Activated naive CD4-positive, alpha-beta T cell treated with anti-CD3 and anti-CD28 coated beads, Interleukin-2, amount 10 ng/mL, durations not matched to agents 7 days and 5 days (primary cell): ENCODE results near the gene MED27.
"Not testable (repeated sequence)": the region's sequence is repeated elsewhere in the genome, so short reads cannot be mapped to it uniquely, and the experiment has no call there.

Source experiments
- CTCF ChIA-PET: fragments of 350-600 bp; sonication (Branson Sonifier 250); formaldehyde crosslinking; loops from one replicate; lab custom pipeline; 2021; ENCODE audit warnings: antibody characterized with exemption; lab: Charles Lee
- DNase-seq: peaks from one replicate; pipeline ENCODE4 v3.0.0-alpha.2; 2020
- H3K27ac Mint-ChIP-seq: one replicate; pipeline ENCODE4 v1.8.0; 2021; ENCODE audit warnings: mild to moderate bottlenecking, moderate library complexity, mixed read lengths
- H3K27me3 Mint-ChIP-seq: one replicate; pipeline ENCODE4 v1.8.0; 2021; ENCODE audit warnings: mild to moderate bottlenecking, mixed read lengths
- H3K36me3 Mint-ChIP-seq: one replicate; pipeline ENCODE4 v1.8.0; 2021; ENCODE audit warnings: mixed read lengths
- H3K4me1 Mint-ChIP-seq: one replicate; pipeline ENCODE4 v1.8.0; 2021; ENCODE audit warnings: mixed read lengths
- H3K4me3 Mint-ChIP-seq: one replicate; pipeline ENCODE4 v1.8.0; 2021; ENCODE audit warnings: mild to moderate bottlenecking, moderate library complexity, mixed read lengths
- H3K9me3 Mint-ChIP-seq: one replicate; pipeline ENCODE4 v1.8.0; 2021; ENCODE audit warnings: mixed read lengths

Gene MED27

DNA sequence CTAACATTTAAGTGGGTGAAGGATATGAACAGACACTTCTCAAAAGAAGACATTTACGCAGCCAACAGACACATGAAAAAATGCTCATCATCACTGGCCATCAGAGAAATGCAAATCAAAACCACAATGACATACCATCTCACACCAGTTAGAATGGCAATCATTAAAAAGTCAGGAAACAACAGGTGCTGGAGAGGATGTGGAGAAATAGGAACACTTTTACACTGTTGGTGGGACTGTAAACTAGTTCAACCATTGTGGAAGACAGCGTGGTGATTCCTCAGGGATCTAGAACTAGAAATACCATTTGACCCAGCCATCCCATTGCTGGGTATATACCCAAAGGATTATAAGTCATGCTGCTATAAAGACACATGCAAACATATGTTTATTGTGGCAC is 69.5 kb downstream of the MED27 start:
- CTCF ChIA-PET, H3K9me3 Mint-ChIP-seq, DNase-seq, H3K27ac Mint-ChIP-seq, H3K4me3 Mint-ChIP-seq, H3K27me3 Mint-ChIP-seq: not testable (repeated sequence)
- peaks cover 15% of the 10 kb centered on the region for H3K36me3 Mint-ChIP-seq
- peaks cover 18% of the 10 kb centered on the region for H3K4me1 Mint-ChIP-seq

DNA sequence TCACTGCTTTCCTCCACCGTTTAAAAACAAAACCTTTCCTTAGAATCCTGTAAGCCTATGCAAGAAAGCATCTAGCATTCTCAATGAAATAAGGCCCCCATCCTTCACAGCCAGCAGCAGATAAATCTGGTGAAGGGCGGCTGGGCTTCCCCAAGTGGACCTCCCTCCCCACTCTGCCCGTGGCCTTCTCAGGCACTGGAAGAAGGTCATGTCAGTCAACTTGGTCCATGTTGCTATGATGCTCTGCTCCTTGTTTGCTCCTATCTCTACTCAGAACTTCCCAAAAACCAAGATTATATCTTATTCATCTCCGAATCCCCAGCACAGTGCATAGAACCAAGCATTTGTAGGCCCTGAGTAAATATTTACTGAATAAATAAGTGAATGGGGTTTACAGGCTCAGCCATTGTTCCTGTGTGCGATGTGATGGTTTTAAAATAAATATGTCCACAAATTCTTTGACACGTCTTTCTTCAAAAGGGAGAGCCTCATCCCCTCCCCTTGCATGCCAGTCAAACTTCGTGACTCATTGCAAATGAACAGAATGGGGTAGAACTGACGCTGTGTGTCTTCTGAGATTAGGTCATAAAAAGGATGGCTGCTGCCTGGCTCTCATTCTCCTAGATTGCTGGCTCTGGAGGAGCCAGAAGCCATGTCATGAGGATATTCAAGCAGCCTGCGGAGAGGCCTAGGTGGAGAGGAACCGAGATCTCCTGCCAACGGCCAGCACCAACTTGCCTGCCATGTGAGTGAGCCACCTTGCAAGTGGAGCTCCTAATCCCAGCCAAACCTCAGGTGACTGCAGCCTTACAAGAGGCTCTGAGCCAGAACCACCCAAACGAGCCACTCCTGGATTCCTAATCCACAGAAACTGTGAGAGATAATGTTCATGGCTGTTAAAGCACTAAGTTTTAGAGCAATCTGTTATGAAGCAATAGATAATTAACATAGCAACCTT is 70.5 kb downstream of the MED27 start:
- no peak overlapping the region for H3K27ac Mint-ChIP-seq

DNA sequence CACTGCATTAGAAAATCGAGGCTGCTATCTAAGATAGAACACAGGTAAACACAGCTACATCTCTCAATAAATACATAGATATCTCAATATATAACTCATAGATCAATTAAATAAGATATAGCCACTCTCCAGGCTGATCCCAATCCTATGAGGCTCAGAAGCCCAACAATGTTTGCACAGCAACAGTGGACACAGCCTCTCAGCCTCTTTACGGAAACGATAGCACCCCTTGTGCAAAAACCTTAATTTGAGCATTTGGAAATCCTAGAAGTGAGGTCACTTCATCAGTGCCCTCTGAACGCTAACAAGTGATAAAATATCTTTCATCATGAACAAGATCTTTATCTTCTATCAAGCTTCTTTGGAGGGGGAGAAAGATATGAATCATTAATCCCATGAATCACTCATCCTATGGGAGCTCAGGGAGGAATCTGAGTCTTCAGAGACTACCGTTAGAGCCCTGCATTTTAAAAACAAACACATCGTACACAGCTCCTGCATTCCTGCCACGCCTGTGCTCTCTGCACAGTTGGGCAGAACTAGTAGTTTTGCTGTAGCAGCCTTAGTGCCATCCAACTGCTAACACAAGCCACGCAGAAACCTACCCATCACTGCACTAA is 71.4 kb downstream of the MED27 start:
- no peaks in the 10 kb centered on the region for H3K9me3 Mint-ChIP-seq
- no peak for DNase-seq
- CTCF ChIA-PET, result no interaction called here
- no peaks in the 10 kb centered on the region for H3K27me3 Mint-ChIP-seq
- H3K4me3 Mint-ChIP-seq, result no peak overlapping the region
- H3K27ac Mint-ChIP-seq, result no peak overlapping the region
- peaks cover 30% of the 10 kb centered on the region for H3K4me1 Mint-ChIP-seq
- peaks cover 15% of the 10 kb centered on the region for H3K36me3 Mint-ChIP-seq

More for the DNA sequence above, 70.5 kb downstream of the MED27 start:
- Mint-ChIP-seq H3K9me3 (no peaks in the 10 kb centered on the region), H3K27me3 (no peaks in the 10 kb centered on the region), H3K36me3 (peaks cover 15% of the 10 kb centered on the region), H3K4me3 (no peak overlapping the region), H3K4me1 (peaks cover 24% of the 10 kb centered on the region)
- CTCF ChIA-PET, result no interaction called here
- DNase-seq, result no peak

DNA sequence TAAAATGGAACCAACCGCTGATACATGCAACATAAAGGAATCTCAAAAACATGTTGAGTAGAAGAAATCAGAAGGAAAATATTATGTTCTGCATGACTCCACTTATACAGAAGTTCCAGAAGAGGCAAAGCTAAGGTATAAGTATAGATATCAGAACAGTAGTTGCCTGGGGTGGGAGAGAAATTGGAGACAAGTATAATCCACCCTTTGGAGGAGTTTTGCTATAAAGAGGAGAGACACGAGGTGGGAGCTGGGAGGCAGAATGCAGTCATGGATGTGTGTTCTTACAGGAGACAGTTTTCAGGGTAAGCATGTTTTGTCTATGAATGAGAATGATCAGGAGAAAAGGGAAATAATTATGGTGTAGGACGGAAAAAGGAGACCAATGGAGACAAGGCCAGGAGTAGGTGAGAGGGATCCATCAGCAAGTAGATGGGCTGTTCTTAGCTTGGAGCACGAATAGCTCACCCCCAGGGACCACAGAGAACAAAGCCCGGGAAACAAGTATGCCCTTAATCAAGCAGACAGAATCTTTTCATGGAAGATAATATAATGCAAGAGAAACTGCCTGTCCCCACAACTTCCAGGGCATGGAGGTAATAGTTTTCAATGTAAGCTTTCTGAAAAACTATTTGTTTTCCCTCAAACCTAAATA is 72.2 kb downstream of the MED27 start:
- Mint-ChIP-seq H3K4me3 (no peak overlapping the region), H3K27me3 (no peaks in the 10 kb centered on the region), H3K9me3 (no peaks in the 10 kb centered on the region), H3K4me1 (peaks cover 35% of the 10 kb centered on the region), H3K27ac (peak overlapping the region; percentile 31), H3K36me3 (peaks cover 8% of the 10 kb centered on the region)
- CTCF ChIA-PET, result interaction anchor here (0.6 kb wide), 1 partner anchor 8 kb away, joined by 4 read pairs; no protein-coding TSS in a partner anchor
- DNase-seq, result no peak

GRCh38 chr9:132006677-132007370 is 72.8 kb downstream of the MED27 start:
- Mint-ChIP-seq H3K4me3 (no peak overlapping the region), H3K27ac (peak overlapping the region; percentile 31), H3K36me3 (peaks cover 7% of the 10 kb centered on the region), H3K27me3 (no peaks in the 10 kb centered on the region), H3K9me3 (no peaks in the 10 kb centered on the region), H3K4me1 (peaks cover 42% of the 10 kb centered on the region)
- DNase-seq, result peak; percentile 30
- CTCF ChIA-PET, result interaction anchor here (0.6 kb wide), 1 partner anchor 9 kb away, joined by 4 read pairs; no protein-coding TSS in a partner anchor

- H3K27me3 Mint-ChIP-seq, result no peaks in the 10 kb centered on the region
- no peak overlapping the region for H3K4me3 Mint-ChIP-seq
- no peak overlapping the region for H3K27ac Mint-ChIP-seq
- DNase-seq, result no peak
- peaks cover 9% of the 10 kb centered on the region for H3K36me3 Mint-ChIP-seq
- no peaks in the 10 kb centered on the region for H3K9me3 Mint-ChIP-seq
- CTCF ChIA-PET, result no interaction called here
- H3K4me1 Mint-ChIP-seq, result peaks cover 43% of the 10 kb centered on the region
These were observed 73.8 kb downstream of the MED27 start for GRCh38 chr9:132005899-132006298.

GRCh38 chr9:132004323-132004722 is 75.3 kb downstream of the MED27 start:
- no peak for DNase-seq
- H3K36me3 Mint-ChIP-seq, result peaks cover 5% of the 10 kb centered on the region
- H3K9me3 Mint-ChIP-seq, result no peaks in the 10 kb centered on the region
- CTCF ChIA-PET, result no interaction called here
- peaks cover 50% of the 10 kb centered on the region for H3K4me1 Mint-ChIP-seq
- no peaks in the 10 kb centered on the region for H3K27me3 Mint-ChIP-seq
- H3K4me3 Mint-ChIP-seq, result no peak overlapping the region
- H3K27ac Mint-ChIP-seq, result no peak overlapping the region

DNA sequence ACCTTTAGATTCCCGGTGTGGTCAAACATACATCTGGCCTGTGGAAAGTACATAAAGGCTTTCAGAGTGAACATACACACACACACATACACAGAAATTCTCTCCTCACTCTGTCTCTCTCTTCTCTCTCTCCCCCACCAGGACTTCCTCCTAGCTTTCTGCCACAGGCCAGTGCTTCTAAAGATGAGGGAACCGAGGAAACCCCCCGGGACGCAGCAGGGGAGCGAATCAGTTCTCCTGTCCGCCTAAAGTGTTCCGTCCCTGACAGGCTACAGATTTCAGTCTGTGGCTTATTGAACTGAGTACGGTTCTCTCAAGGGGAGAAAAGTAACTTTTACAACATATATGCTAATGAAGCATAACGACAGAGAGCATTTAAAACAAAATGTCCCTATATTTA is 75.8 kb downstream of the MED27 start:
- Mint-ChIP-seq H3K27ac (no peak overlapping the region), H3K36me3 (peaks cover 5% of the 10 kb centered on the region), H3K4me1 (peaks cover 50% of the 10 kb centered on the region), H3K9me3 (no peaks in the 10 kb centered on the region), H3K27me3 (no peaks in the 10 kb centered on the region), H3K4me3 (no peak overlapping the region)
- DNase-seq, result no peak
- CTCF ChIA-PET, result no interaction called here

DNA sequence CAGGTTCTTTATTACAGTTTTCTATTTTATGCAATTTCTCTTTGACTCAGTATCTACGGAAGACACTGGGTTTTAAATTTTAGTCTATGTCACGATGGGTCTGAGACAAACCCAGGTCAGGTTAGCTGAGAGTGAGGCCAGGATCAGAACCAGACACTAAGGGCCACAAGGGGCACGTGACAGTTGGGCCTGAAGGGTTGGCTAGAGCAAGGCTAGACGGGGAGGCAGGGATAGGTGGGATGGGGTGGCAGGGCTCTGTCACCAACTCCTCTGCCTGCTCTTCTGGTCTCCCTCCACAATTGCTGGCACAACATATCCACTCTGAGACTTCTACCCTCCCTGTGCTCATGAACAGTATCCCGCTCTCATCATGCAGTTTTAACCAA is 76.4 kb downstream of the MED27 start:
- no peak for DNase-seq
- peaks cover 50% of the 10 kb centered on the region for H3K4me1 Mint-ChIP-seq
- peaks cover 5% of the 10 kb centered on the region for H3K36me3 Mint-ChIP-seq
- H3K4me3 Mint-ChIP-seq, result no peak overlapping the region
- no peaks in the 10 kb centered on the region for H3K9me3 Mint-ChIP-seq
- H3K27me3 Mint-ChIP-seq, result no peaks in the 10 kb centered on the region
- H3K27ac Mint-ChIP-seq, result no peak overlapping the region
- CTCF ChIA-PET, result no interaction called here

DNA sequence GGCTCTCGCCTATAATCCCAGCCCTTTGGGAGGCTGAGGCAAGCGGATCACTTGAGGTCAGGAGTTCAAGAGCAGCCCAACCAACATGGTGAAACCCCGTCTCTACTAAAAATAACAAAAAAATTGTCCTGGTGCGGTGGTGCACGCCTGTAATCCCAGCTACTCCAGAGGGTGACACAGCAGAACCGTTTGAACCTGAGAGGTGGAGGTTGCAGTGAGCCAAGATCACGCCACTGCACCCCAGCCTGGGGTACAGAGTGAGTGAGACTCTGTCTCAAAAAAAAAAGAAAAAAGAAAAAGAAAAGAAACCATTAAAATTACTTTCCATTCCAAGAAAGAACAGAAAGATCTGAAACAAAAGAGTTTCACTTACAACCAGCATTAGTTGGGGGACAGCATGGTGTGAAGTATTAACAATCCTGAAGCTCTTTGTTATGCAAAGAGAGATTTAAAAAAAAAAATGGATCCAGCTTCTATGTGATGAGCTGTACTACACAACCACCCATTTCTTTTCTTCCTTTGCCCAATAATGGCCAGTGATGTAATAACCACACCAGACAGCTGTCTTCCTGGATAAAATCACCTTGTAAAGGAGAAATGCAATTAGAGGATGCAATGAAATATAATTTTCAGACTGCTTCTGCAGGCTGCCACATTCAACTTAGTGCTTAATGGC is 76.9 kb downstream of the MED27 start:
- H3K27me3 Mint-ChIP-seq, result no peaks in the 10 kb centered on the region
- H3K27ac Mint-ChIP-seq, result no peak overlapping the region
- no peak overlapping the region for H3K4me3 Mint-ChIP-seq
- H3K36me3 Mint-ChIP-seq, result peaks cover 5% of the 10 kb centered on the region
- no peaks in the 10 kb centered on the region for H3K9me3 Mint-ChIP-seq
- H3K4me1 Mint-ChIP-seq, result peaks cover 50% of the 10 kb centered on the region
- no peak for DNase-seq
- CTCF ChIA-PET, result interaction anchor here (1.1 kb wide), 1 partner anchor 9 kb away, joined by 3 read pairs; no protein-coding TSS in a partner anchor

DNA sequence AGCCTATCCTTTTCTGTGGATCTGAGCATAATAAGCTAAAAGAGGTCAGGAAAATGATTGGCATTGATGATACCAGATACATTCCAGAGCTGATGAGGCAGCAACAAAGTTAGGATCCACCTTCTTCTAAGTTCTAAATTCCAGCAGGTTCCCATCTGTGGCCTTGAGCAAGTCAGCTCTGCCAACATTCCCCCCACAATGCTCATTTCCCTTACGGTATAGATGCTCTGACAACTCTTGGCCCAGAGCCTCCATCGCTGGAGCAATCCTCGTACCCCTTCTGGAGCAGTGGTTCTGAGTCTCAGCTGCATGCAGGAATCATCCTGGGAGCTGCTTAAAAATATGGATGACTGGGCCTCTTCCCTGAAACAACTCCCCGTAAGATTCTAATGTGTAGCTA is 78.1 kb downstream of the MED27 start:
- Mint-ChIP-seq H3K9me3 (no peaks in the 10 kb centered on the region), H3K36me3 (peaks cover 3% of the 10 kb centered on the region), H3K4me1 (peaks cover 38% of the 10 kb centered on the region), H3K4me3 (no peak overlapping the region), H3K27ac (no peak overlapping the region), H3K27me3 (no peaks in the 10 kb centered on the region)
- DNase-seq, result no peak
- CTCF ChIA-PET, result interaction anchor here (0.6 kb wide), 1 partner anchor 338 kb away, joined by 3 read pairs; no protein-coding TSS in a partner anchor

DNA sequence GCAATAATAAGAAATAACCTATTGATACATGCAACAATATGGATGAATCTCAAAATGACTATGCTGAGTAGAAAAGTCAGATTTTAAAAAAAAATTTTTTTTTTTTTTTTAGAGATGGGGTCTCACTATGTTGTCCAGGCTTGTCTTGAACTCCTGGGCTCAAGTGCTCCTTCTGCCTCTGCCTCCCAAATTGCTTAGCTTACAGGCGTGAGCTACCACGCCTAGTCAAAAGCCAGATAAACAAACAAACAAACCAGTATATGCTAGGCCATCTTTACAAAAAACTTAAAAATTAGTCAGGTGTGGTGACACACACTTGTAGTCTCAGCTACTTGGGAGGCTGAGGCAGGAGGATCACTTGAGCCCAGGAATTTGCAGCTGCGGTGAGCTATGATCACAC is 79.0 kb downstream of the MED27 start:
- no peaks in the 10 kb centered on the region for H3K9me3 Mint-ChIP-seq
- no peak overlapping the region for H3K27ac Mint-ChIP-seq
- H3K4me1 Mint-ChIP-seq, result peaks cover 32% of the 10 kb centered on the region
- no peaks in the 10 kb centered on the region for H3K27me3 Mint-ChIP-seq
- H3K4me3 Mint-ChIP-seq, result no peak overlapping the region
- DNase-seq, result no peak
- H3K36me3 Mint-ChIP-seq, result peaks cover 3% of the 10 kb centered on the region
- CTCF ChIA-PET, result no interaction called here

GRCh38 chr9:131999692-132000551 is 79.7 kb downstream of the MED27 start:
- no peak for DNase-seq
- Mint-ChIP-seq H3K27me3 (no peaks in the 10 kb centered on the region), H3K27ac (no peak overlapping the region), H3K9me3 (no peaks in the 10 kb centered on the region), H3K4me1 (peaks cover 31% of the 10 kb centered on the region), H3K36me3 (peaks cover 3% of the 10 kb centered on the region), H3K4me3 (no peak overlapping the region)
- CTCF ChIA-PET, result no interaction called here
